D721Med (cell line): Measurements from ENCODE around the gene ARAP3.
A peak's percentile ranks its signal among the peaks of the same experiment; 100 is the strongest.

ENCODE experiments used
- DNase-seq: peaks from one replicate; pipeline ENCODE4 v3.0.0; 2011; ENCODE audit warnings: low spot score; ENCODE audit not compliant: insufficient read length
- FAIRE-seq: peaks from 2 replicates; lab custom pipeline; 2011; peaks lifted over from hg19 to GRCh38; lab: Jason Lieb, UNC
- CTCF ChIP-seq: IDR thresholded peaks from 2 replicates; pipeline ENCODE4 v1.5.1; 2012; ENCODE audit warnings: mild to moderate bottlenecking, control low read depth; ENCODE audit not compliant: insufficient read depth; ENCODE audit errors: missing control alignments

The ARAP3 gene

GRCh38 chr5:141692533-141692888 is 10.5 kb upstream of the ARAP3 start:
- no peak for DNase-seq
- FAIRE-seq, result no peak
- no peak for TF ChIP-seq CTCF

- DNase-seq (peak; percentile 73), FAIRE-seq (no peak)
- TF ChIP-seq CTCF, result peak; percentile 96
These were observed 10.0 kb upstream of the ARAP3 start for GRCh38 chr5:141691867-141692532.

GRCh38 chr5:141691286-141691866 is 9.3 kb upstream of the ARAP3 start:
- DNase-seq, result no peak
- TF ChIP-seq CTCF, result no peak
- FAIRE-seq, result no peak

GRCh38 chr5:141686648-141687416 is 4.8 kb upstream of the ARAP3 start:
- FAIRE-seq (no peak), DNase-seq (no peak)
- TF ChIP-seq CTCF, result no peak

- no peak for TF ChIP-seq CTCF
- no peak for FAIRE-seq
- no peak for DNase-seq
These were observed 3.6 kb upstream of the ARAP3 start for GRCh38 chr5:141685591-141685990.

GRCh38 chr5:141683596-141684141 is 1.6 kb upstream of the ARAP3 start:
- TF ChIP-seq CTCF, result no peak
- no peak for FAIRE-seq
- no peak for DNase-seq

- TF ChIP-seq CTCF, result no peak
- no peak for DNase-seq
- FAIRE-seq, result no peak
These were observed 735 bp downstream of the ARAP3 start for GRCh38 chr5:141681295-141681694.
